T-helper 2 cell (primary cell): Measurements from ENCODE around the gene CPXM2.
"Not testable (repeated sequence)": the region's sequence is repeated elsewhere in the genome, so short reads cannot be mapped to it uniquely, and the experiment has no call there.

Experiments
- DNase-seq, 5 experiments: peaks; one replicate each; pipeline versions ENCODE4 v3.0.0 to v3.0.0-alpha.2; 2012 to 2022

Gene CPXM2

DNA sequence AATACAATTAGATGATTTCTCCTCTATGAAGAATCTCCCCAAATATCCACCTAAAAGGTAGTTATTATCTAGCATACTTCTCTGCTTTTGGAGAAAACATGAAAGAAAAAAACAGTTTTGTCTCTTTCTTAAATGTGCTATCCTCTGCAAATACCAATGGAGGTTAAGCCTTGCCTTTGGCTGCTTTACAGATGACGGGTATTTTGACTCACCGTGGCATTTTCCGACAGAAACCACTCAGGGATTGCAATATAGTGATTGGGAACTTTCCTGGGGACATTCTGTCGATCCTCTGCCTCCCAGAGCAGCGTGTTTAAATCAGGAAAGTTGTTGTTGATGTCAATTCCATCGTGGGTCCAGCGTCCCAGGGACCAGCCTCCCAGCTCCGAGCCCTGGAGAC lies 124.8 kb downstream of the CPXM2 start:
- DNase-seq, result no peak

DNA sequence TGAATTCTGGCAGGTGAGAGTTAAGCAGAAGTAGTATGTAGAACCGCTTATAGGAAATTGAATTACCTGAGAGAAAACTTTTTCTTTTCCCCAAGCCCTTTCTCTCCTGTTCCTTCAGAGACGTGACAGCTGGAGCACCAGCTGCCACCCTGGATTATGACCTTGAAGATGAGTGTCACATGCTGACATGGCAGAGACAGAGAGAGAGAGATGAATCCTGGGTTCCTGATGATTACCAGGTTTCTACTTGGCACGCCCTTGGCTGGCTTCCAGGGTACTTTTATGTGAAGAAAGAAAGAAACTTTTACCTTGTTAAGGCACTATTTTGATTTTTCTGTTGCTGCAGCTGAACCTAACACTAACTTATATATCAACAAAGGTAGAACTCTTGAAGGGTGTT lies 125.6 kb downstream of the CPXM2 start:
- DNase-seq, result no peak

DNA sequence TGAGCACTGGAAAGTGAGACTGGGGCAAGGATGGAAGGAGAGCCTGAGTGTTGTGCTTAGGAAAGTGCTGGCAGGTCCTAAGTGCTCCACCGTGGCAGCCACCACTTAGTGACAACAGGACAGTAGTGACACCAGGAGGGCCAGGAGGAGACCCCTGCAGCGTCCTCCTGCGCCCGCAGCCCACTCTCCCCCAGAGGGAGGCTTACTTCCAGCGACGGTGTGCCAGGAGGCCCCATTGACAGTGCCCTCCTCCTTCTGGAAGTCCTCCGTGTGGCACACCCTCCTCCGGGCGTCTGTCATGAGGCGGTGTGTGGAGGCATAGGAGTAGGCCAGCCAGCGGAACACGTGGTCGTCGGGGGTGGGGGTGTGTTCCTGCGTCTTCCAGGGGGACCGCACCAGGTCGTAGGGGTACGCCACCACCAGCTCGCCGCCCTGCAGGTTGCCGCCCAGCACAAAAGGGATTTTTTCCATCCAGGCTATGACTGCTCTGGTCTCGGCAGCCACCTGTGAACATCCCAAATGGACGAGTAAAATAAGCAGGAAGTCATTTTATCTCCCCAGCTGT lies 129.9 kb downstream of the CPXM2 start:
- DNase-seq, result no peak

DNA sequence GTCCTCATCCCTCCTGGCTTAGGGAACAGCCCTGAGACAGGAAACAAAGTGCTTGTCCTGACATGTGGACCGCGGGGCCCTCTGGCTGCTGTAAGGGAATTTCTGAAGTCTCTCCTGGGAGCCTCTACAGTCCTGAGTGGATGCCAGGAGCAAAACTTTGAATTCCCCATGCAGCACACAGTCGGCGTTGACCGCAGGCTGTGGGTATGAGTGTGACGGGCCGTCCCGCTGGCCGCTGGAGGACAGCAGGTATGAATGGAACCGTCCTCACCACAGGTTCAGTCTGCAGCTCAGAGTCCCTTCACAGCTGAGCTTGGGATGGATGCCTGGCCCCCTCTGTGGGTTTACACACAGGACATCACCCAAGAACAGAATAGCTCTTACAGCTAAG lies 130.6 kb downstream of the CPXM2 start:
- DNase-seq, result no peak

DNA sequence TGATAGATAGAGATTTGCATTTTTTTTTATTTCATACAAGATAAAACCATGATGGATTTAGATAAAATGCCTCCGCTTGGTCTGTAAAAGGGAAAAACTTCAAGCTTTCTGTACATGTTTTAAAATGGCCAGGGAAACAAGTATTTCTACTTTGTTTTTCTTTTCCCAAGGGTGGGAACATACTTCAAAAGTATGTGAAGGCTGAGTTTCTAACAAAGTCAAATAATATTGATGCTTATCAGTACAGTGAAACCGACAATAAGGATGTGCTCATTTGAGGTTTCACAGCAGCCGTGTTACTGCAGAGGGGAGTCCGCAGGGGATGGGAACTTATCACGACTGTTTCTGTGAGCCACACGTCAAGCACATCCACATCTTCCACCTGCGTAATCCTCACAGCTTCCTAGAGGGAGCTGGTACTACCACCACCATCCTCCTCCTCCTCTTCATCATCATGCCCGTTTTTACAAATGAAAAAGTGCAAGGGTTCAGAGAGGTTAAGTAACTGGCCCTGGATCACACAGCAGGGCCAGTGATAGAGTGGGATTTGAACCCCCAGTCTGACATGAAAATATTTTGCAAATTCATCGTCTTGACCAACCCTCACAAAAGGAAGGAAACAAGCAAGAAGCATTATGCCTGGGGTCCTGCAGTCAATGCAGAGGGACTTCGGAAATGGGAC lies 131.1 kb downstream of the CPXM2 start:
- DNase-seq, result no peak

DNA sequence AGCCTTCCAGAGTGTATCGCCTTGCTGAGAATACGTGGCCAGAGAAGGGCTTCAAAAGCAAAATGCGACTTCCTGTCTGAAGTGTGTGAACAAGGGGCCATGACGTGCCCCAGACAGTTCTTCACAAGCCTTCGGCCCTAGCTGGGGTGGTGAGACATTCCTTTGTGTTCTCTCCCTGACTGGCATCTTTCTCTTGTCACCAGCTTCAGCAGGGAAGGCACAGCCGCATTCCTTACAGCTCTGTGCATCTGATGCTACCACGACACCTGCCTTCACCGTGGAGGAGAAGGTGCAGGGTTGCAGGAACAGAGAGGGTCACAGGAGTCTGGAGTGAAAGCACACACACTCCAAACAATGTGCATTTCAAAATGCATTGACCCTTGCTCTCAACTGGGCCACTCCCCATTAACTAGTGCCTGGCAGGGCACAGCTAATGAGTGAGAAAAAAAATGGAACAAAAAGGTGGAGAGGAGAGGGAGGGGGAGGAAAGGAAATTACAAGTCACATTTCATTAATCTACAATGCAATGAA lies 132.0 kb downstream of the CPXM2 start:
- DNase-seq, result no peak

DNA sequence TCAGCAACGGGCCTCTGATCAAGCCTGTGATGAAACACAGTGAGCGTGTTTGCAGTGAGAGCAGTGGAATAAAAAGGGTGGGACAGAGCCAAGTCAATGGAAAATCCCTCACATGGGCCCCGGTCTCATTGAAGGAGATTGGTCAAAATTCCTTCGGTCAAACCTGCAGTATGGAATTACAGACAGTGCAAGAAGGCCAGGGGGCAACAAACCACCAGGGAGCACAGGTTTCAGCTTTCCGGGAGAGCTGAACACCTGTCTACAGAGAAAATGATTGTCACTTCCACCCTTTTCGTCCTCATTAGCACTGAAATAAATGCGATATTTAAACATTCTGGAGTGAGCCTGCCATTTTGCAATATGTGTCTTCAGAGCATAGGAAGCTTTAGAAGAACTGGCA lies 132.6 kb downstream of the CPXM2 start:
- no peak for DNase-seq

DNA sequence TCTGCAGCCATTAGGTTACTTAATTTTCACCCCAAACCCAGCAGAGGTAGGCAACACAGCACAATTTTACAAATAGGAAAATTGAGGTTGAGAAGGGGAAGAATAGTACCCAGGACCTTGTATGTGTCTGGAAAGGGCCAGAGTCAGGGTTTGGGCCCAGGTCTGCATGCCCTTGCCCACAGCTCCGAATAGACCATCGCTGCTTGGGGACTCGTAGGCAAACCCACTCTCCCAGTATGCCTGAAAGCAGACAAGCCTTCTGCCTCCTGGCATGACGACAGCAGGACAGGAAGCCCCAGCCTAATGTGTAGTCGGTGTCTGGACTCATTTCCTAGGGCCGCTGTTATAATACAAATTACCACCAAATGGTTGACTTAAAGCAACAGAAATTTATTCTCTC lies 133.8 kb downstream of the CPXM2 start:
- no peak for DNase-seq

DNA sequence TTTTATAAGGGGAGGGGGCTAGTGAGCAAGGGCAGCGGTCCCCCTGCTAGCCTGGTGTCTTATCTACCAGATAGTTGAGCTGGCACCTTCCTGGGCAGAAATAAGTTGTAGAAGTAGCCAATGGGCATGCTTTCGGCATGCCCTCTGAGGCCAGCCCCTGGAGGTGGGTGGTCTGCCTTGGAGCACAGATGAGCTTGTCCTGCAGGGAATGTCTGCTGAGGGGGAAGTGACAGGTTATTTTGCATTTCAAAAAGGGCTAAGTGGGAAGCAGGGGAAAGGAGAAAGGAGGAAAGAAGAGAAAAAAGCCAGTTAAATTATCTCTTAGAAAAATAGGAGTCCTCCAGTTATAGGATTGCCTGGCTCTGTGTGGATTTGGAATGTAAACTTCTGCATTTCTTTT lies 136.5 kb downstream of the CPXM2 start:
- no peak for DNase-seq

DNA sequence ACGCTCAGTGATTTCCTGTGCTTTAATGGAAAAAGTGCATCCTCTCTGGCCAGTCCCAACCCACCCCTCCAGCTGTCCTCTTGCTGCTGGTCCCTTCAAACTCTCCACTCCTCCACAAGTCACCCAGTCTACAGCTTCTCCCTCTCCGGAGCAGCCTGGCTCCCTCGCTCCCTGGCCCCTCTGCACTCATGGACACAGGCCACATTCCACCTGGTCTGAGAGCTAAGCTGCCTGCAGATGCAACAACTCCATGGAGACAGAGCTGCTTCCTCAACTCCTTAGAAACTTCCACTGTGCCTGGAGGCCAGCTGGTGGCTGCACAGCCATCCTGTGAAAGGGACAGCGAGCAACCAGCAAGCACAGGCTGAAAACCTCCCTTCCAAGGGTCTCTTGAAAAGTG lies 137.5 kb downstream of the CPXM2 start:
- DNase-seq, result no peak

DNA sequence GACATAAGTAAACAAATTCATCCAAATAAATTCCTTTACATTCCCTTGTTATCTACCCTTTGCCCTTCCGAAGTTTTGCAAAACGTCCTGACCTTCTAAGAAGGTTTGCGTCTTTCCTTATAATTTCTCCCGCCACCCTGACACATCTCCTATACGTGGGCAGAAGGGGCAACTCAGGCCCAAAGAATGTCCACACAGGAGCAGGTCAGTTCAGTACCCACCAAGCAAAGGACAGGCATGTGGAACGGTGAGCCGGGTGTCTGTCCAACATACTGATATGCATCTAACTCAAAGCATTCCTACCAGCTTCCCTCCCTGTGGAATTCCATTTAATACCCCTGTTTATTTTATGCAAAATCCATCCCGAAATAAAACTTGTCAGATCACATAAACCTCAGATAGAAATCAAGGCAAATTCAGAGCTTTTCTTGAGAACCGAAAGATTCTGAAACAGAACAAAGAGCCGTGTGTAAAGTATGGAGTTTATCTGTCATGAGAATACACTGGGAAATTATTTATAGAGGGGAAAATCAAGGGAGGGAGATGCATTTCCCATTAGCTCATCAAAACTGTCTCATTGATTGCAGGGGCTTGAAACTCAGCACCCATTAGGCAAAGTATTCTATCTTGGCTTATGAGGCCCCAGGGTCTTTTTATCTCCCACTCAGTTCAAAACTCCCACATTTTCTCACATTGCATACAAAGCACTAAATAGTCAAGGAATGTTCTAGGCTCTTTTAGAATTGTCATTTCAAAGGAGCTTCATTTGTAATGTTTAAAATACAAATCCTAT lies 140.1 kb downstream of the CPXM2 start:
- DNase-seq, result no peak

DNA sequence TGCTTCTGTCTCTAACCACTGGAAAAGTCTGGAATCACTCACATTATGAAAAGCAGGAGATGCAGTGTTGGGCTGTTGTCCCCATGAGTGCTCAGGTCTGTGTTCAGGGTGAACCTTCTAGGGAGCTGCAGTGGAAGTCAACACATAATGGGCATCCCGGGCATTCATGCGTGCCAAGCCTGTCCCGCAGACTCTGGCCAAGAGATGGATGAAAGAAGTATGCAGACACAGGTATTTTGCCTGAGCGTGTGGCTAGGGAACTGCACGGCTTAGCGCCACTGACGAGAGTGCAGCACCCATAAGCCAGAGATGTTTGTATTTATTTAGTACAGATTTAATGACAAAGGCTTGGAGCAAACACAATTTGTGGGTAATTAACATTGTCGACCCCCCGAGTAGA lies 140.7 kb downstream of the CPXM2 start:
- no peak for DNase-seq

DNA sequence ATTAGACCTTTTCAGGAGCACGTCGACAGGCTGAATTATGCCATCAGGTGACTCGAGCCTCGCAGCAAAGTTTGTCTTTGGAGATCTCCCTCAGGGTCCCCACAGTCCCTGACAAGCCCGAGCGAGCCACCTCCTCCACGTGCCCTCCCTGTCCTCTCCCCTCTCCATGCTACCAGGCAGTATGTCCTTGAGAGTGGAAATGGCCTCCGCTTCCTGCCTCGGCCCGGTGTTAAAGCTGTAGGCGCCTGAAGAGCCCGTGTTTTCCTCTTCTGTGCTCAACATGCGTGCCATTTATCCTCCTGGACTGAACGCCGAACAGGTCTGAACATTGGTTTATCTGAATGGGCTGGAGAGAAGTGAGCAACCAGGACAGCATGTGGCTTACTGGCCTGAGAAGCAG lies 142.9 kb downstream of the CPXM2 start:
- DNase-seq, result no peak

DNA sequence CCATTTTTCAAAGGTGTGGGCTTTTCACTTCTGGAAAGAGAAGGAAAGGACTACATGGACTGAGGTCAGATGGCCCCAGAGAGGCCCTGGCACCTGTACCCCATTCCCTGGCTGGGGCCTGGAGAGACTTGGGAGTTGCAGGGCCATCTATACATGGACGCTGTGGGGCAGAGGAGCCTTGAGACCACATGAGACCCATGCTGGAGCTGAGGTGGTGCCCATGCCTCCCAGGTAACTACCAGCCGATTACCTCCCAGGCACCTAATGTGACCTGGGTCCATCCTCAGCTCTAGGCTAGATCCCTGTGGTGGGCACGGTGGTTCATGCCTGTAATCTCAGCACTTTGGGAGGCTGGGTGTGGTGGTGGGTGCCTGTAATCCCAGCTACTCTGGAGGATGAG lies 144.2 kb downstream of the CPXM2 start:
- DNase-seq, result no peak

DNA sequence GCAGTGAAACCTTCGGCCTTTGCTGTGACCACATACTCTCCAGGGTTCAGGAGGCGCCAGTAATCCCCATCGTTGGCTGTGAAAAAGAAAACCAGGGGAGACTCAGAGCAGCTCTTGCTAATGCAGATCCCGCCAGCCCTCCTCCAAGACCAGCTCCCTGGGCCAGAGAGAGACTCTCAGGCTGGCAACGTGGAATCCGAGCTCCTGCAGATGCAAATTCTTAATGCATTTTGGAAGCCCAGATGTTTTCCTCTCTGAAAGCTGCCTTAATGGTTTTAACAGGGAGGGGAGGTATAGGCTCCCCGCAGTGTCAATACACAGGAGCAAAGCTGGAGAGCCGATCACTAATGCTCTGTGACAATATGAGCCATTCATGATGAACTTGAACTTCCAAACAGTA lies 144.7 kb downstream of the CPXM2 start:
- DNase-seq, result no peak

DNA sequence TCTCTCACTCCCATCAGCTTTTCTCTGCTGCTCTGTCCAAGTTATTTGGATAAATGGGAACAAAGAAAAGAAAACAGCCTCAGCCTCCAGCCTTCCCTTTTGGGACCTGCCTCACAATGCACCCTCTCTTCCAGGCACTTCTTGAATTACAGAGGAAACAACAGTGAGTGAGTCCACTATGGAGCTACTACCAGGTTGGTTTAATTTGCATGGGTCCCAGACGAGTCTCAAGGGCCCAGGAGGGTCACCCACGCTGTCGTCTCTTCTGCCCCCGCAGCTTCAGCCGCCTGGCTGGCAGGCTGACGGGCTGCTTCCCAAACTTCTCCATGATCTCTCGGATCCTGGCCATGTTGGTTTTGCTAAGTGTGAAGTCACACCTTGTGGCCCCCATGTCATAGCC lies 145.1 kb downstream of the CPXM2 start:
- DNase-seq, result no peak

DNA sequence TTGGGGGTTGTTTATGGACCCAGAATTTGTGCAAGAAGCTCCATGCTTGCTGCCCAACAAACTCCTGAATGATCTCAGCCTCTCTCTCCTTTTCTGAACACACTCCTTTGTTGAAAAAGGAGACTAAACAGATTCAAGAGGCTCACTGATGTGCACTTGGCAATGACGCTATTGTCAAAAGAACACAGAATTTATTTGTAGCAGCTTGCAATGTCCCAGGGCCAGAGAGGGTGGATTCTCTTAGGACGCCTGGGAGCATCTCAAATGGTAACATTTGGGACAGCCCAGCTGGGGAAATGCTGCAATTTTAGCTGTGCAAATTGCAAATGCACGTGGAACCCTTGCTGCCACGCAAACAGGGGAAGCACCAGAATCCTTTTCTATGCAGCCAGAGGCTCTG lies 145.5 kb downstream of the CPXM2 start:
- no peak for DNase-seq

DNA sequence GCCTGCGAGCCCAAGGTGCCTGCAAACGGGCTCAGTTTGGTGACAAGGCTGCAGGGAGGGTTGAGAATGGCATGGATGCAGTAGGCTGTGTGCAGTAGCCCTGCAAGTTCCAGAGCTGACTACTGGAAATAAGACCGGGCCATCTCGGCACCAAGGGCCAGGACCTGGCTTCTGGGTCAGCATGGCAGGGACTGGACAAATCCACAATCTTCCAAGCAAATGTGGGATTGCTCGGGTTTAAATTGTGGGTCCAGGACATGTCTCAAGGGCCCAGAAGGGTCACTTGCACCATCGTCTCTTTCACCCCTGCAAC lies 147.4 kb downstream of the CPXM2 start:
- DNase-seq, result no peak

DNA sequence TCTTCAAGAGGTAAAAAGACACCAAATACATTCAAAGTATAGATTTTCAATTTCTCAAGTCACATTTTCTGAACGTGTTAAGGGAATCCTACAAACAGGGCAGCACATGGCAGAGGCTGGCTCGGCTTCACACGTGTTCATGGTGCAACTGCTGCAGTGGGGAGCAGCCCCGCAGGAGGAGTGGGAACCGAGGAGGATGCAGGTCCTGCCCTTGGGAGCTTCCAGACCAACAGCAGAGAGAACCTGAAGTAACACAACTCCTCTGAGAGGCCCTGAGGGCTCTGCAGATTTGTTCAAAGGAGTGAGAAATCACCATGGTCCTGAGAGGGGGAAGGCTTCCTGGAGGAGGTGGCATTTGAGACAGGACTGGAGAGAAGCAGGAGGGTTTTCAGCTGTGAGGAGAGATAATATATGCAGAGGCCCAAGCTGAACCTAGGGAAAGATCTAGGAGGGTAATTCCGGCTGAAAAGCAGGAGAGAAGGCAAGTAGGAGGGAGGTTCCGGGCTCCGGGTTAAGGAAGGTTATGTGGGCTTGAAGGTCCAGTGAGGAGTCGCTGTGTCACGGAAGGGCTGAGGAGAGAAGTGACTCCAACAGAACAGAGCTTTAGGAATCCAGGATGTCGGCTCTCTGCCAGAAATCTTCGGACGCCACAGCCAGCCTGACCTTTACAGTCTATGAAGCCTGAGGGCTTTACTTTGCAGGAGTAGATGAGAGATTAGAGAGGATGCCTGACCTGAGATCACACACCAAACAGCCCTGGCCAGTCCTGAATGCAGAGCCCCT lies 148.0 kb downstream of the CPXM2 start:
- no peak for DNase-seq

DNA sequence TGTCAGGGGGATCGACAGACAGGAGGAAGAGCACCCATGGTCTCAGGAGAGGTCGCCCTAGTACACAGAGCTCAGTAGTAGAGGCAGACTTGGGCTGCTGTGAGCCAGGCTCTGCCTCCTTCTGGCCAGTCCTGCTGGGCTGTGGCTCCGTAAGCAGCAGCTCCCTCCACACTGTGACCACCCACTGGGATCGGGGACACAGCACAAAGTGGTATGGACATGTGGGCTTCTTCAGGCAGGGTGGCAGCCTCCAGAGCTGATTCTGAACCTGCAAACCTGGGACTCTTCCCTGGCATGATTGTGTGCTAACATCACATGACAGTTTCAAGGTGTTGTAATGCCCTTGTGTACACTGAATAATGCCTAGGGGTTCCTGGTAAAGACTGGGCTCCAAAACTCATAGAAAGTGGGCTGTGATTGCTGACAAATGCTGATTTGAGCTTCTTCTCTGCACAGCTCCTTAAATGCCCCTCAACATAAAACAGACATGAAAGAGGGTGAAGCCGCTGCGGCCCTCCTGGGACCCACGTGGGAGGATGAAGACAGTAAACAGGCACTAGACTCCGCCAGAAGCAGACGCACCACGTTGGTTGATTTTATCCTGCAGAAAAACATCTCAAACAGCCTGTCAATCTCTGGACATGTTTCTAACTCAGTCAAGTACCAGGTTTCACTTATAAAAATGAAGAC lies 148.7 kb downstream of the CPXM2 start:
- no peak for DNase-seq

DNA sequence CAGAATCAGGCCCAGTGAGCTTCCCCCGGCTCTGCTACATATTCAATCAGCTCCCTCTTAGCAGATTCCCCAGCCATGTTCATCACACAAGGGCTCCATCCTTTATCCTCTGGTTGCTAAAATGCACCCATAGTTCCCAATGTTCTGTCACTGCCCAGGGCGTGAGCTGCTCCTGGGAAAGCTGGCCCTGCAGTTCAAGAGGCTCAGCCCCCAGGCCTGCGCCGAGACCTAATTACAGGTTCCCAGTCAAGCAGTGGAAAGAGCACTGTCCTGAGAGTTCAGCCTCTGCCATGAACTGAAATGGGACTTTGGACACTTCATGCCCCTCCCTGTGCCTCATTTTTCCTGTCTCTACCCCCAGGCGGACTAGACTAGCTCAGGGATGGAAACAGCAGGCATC lies 149.9 kb downstream of the CPXM2 start:
- DNase-seq, result no peak

DNA sequence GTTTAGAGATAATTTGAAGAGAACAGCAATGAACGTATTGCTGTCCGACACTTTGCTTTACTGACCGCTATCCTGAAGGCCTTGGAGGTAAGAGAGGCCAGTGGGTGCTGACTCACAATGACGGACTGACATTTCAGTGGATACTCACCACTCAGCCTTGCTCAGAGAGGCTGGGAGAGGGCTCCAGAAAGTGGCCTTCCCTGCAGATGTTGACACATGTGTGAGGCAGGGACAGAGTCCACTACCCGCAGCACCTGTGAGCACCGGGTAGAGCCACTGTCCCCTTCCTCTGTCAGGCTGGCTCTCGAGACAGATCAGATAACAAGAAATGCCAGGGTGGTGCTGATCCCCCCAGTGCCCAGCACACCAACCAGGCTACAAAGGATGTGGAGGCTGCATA lies 150.5 kb downstream of the CPXM2 start:
- no peak for DNase-seq

DNA sequence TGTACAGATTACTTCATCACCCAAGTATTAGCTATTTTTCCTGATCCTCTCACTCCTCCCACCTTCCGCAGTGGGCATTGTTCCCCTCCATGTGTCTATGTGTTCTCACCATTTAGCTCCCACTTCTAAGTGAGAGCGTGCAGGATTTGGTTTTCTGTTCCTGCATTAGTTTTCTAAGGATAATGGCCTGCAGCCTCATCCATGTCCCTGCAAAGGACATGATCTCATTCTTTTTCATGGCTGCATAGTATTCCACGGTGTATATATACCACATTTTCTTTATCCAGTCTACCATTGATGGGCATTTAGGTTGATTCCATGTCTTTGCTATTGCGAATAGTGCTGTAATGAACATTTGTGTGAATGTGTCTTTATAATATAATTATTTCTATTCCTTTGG lies 154.7 kb downstream of the CPXM2 start:
- not testable (repeated sequence) for DNase-seq
